HG03039 (cell line): ENCODE measurements around the gene TBC1D2B.
A peak's percentile ranks its signal among the peaks of the same experiment; 100 is the strongest.

Experiments
- ATAC-seq: cut with Tn5 transposase; IDR thresholded peaks from one replicate; pipeline ENCODE4 v1.9.1; 2021; ENCODE audit warnings: mild to moderate bottlenecking, moderate library complexity; ENCODE audit not compliant: unreplicated experiment

TBC1D2B gene

GRCh38 chr15:78098131-78098755, 20.7 kb upstream of the TBC1D2B start:
- ATAC-seq = no peak

- ATAC-seq = no peak
Observed at GRCh38 chr15:78097667-78098066, 20.2 kb upstream of the TBC1D2B start.

GRCh38 chr15:78093242-78094020, 15.9 kb upstream of the TBC1D2B start:
- no peak for ATAC-seq

GRCh38 chr15:78092261-78093041, 14.9 kb upstream of the TBC1D2B start, which contains the start of gene SH2D7:
TSS of gene SH2D7 (plus strand) at chr15:78092561. CDS start at chr15:78092585, 24 bp downstream.
- ATAC-seq = no peak

- ATAC-seq = no peak
Observed at GRCh38 chr15:78090422-78091063, 13.0 kb upstream of the TBC1D2B start.

- ATAC-seq = no peak
Observed at GRCh38 chr15:78088773-78089080, 11.2 kb upstream of the TBC1D2B start.

GRCh38 chr15:78087951-78088772, 10.7 kb upstream of the TBC1D2B start:
- peak; percentile 43 for ATAC-seq

- no peak for ATAC-seq
Observed at GRCh38 chr15:78085928-78086327, 8.4 kb upstream of the TBC1D2B start.

GRCh38 chr15:78084449-78084750, 6.9 kb upstream of the TBC1D2B start:
- no peak for ATAC-seq

GRCh38 chr15:78083687-78084448, 6.4 kb upstream of the TBC1D2B start:
- no peak for ATAC-seq

GRCh38 chr15:78083186-78083585, 5.7 kb upstream of the TBC1D2B start:
- ATAC-seq = no peak

- no peak for ATAC-seq
Observed at GRCh38 chr15:78082743-78083110, 5.2 kb upstream of the TBC1D2B start.

- ATAC-seq = no peak
Observed at GRCh38 chr15:78082106-78082742, 4.7 kb upstream of the TBC1D2B start.

GRCh38 chr15:78080088-78080460, 2.6 kb upstream of the TBC1D2B start:
- ATAC-seq = no peak

- ATAC-seq = no peak
Observed at GRCh38 chr15:78079298-78080087, 2.0 kb upstream of the TBC1D2B start.

GRCh38 chr15:78077871-78078210, 330 bp upstream of the TBC1D2B start:
- no peak for ATAC-seq

GRCh38 chr15:78076231-78077052, 1.1 kb downstream of the TBC1D2B start:
- ATAC-seq = no peak
